GM18507 (cell line): ENCODE measurements around the gene NAT9.

Experiments used
- DNase-seq: peaks from one replicate; pipeline ENCODE4 v3.0.0; 2011; ENCODE audit warnings: low read depth; ENCODE audit not compliant: insufficient read length; ENCODE audit errors: extremely low spot score
- FAIRE-seq: peaks from 2 replicates; lab custom pipeline; 2011; peaks lifted over from hg19 to GRCh38; lab: Jason Lieb, UNC

NAT9 gene

GRCh38 chr17:74784125-74784810 lies 8.1 kb upstream of the NAT9 start:
- DNase-seq (no peak), FAIRE-seq (peak; percentile 83)

- FAIRE-seq = no peak
- no peak for DNase-seq
These were observed 6.4 kb upstream of the NAT9 start for GRCh38 chr17:74782571-74782970.

- DNase-seq (no peak), FAIRE-seq (no peak)
These were observed 4.5 kb upstream of the NAT9 start for GRCh38 chr17:74780443-74781238.

GRCh38 chr17:74779948-74780400 lies 3.8 kb upstream of the NAT9 start:
- FAIRE-seq = peak; percentile 93
- peak; percentile 55 for DNase-seq

GRCh38 chr17:74779501-74779900 lies 3.4 kb upstream of the NAT9 start:
- DNase-seq (no peak), FAIRE-seq (no peak)

GRCh38 chr17:74778960-74779359 lies 2.8 kb upstream of the NAT9 start:
- DNase-seq (no peak), FAIRE-seq (no peak)

GRCh38 chr17:74777901-74778515 lies 1.9 kb upstream of the NAT9 start:
- FAIRE-seq = no peak
- no peak for DNase-seq

GRCh38 chr17:74776990-74777389 lies 845 bp upstream of the NAT9 start:
- FAIRE-seq (no peak), DNase-seq (no peak)

- no peak for FAIRE-seq
These were observed 619 bp downstream of the NAT9 start for GRCh38 chr17:74775409-74776043.

GRCh38 chr17:74773871-74774286 lies 2.3 kb downstream of the NAT9 start:
- DNase-seq (no peak), FAIRE-seq (no peak)

More at GRCh38 chr17:74775409-74776043, 619 bp downstream of the NAT9 start:
- no peak for DNase-seq

GRCh38 chr17:74773414-74773813 lies 2.7 kb downstream of the NAT9 start:
- no peak for DNase-seq
- FAIRE-seq = no peak

GRCh38 chr17:74772053-74772452 lies 4.1 kb downstream of the NAT9 start:
- DNase-seq (no peak), FAIRE-seq (no peak)

GRCh38 chr17:74771319-74771914 lies 4.7 kb downstream of the NAT9 start:
- FAIRE-seq (no peak), DNase-seq (no peak)

GRCh38 chr17:74770498-74771318 lies 5.4 kb downstream of the NAT9 start:
- no peak for DNase-seq

GRCh38 chr17:74769856-74770497 lies 6.2 kb downstream of the NAT9 start:
- no peak for DNase-seq
- FAIRE-seq = no peak

More at GRCh38 chr17:74770498-74771318, 5.4 kb downstream of the NAT9 start:
- peak; percentile 70 for FAIRE-seq

GRCh38 chr17:74769266-74769855 lies 6.8 kb downstream of the NAT9 start:
- FAIRE-seq (no peak), DNase-seq (no peak)

GRCh38 chr17:74768763-74769114 lies 7.4 kb downstream of the NAT9 start:
- DNase-seq (no peak), FAIRE-seq (no peak)
